Right lobe of liver (tissue), 6 donors: Measurements from ENCODE around the gene PDLIM5. TPM values are rescaled to one million over a fixed set of nuclear protein-coding genes. Genes with fewer than 3 reads are reported as not detected.

Source experiments
- ATAC-seq, 4 donors: fragments of 200-7000 bp; cut with Tn5 transposase; one replicate each; pipeline ENCODE4 v1.9.1; 2020; ENCODE audit warnings: mild to moderate bottlenecking in 4 of 4, moderate library complexity in 4 of 4
- DNase-seq, 3 donors: peaks; one replicate each; pipeline ENCODE4 v3.0.0-alpha.2; 2020
- H3K27ac ChIP-seq, 3 donors: fragments of 200-600 bp; one replicate each; pipeline ENCODE4 v1.8.0; 2022
- H3K27me3 ChIP-seq, 2 donors: fragments of 200-600 bp; one replicate each; pipeline ENCODE4 v1.8.0; 2022
- H3K36me3 ChIP-seq, 4 donors: fragments of 200-600 bp; sonication (generic) in 1 of 4; one replicate each; pipeline versions ENCODE4 v1.5.1 to v1.8.0; 2017 to 2022; ENCODE audit warnings: control low read depth in 1 of 4
- H3K4me1 ChIP-seq, 4 donors: fragments of 200-600 bp; sonication (generic) in 1 of 4; one replicate each; pipeline versions ENCODE4 v1.5.1 to v1.8.0; 2017 to 2022; ENCODE audit warnings: control low read depth in 1 of 4
- H3K4me3 ChIP-seq, 3 donors: fragments of 200-600 bp; one replicate each; pipeline ENCODE4 v1.8.0; 2022
- H3K9me3 ChIP-seq, 4 donors: fragments of 200-600 bp; sonication (generic) in 1 of 4; one replicate each; pipeline versions ENCODE4 v1.5.1 to v1.8.0; 2017 to 2022; ENCODE audit warnings: control low read depth in 1 of 4
- CTCF ChIP-seq, 4 donors: fragments of 200-600 bp in 3 of 4; fragments of 450-650 bp in 1 of 4; IDR thresholded peaks; one replicate each; pipeline versions ENCODE4 v1.5.1 to v1.8.0; 2016 to 2022; ENCODE audit warnings: antibody characterized with exemption in 4 of 4, mild to moderate bottlenecking in 2 of 4
- POLR2A ChIP-seq: fragments of 450-650 bp; IDR thresholded peaks from one replicate; pipeline ENCODE4 v1.6.1; 2017; ENCODE audit warnings: antibody characterized with exemption, mild to moderate bottlenecking
- WGBS: methylation state at CpG from one replicate; pipeline ENCODE4 v1.1.6; 2018; ENCODE audit warnings: low coverage, low lambda C conversion rate; ENCODE audit not compliant: insufficient coverage; ENCODE audit errors: missing lambda C conversion rate; 5-methylcytosine and 5-hydroxymethylcytosine counted together
- intact Hi-C, 2 donors: fragments of 100-400 bp; cut with DNase I; formaldehyde crosslinking; loops; one replicate each; pipeline versions ENCODE4 v1.11.2 to v1.14.1; 2022
- total RNA-seq, 6 experiments: library from RNA; depleted of rRNA in 2 of 6; stranded (reverse); fragments of >200 nt in 2 of 6; fragmentation: NEBNext Ultra II Directional in 3 of 6; extraction: Animal tissue kit (Norgen Biotek cat#: 25700) in 3 of 6; gene quantifications; one replicate each; pipeline versions ENCODE4 v1.1.0 to v1.2.4, GENCODE V29; 2016 to 2023
- donor health status: DM: no; HTN: yes; CAD: no.
- donor health status: DM: no; HTN: no; CAD: no.
- donor health status: DM: no; HTN: no; CAD: no.
- donor health status: DM: no; HTN: yes; CAD: no.
- donor health status: DM: no; HTN: yes; CAD: no.

Gene PDLIM5
- total RNA-seq, 6 experiments from 2014 or later: 71.9 to 135 (median 101) TPM

- intact Hi-C loops: no loop called here
- peak in 2 of 3 donors; percentile 60 to 62 for DNase-seq
These were observed 188.4 kb downstream of the PDLIM5 start for GRCh38 chr4:94640151-94640550.

GRCh38 chr4:94641702-94642560 is 190.2 kb downstream of the PDLIM5 start:
- TF ChIP-seq POLR2A (no peak), CTCF (IDR thresholded peaks at IDR 0.05) (no peak)
- WGBS: 86% methylated on average over 3 of the region's 3 CpGs
- peak in 1 of 4 donors; percentile 69 for ATAC-seq
- Histone ChIP-seq H3K9me3 (no peaks in the 10 kb centered on the region), H3K27ac (no peak overlapping the region), H3K4me3 (no peak overlapping the region), H3K27me3 (no peaks in the 10 kb centered on the region), H3K36me3 (peaks cover 0 to 14% (median 2%) of the 10 kb centered on the region in 4 donors), H3K4me1 (peaks cover 0 to 17% (median 0%) of the 10 kb centered on the region in 4 donors)
- intact Hi-C loops: no loop called here
- DNase-seq: no peak

More at GRCh38 chr4:94640151-94640550, 188.4 kb downstream of the PDLIM5 start:
- H3K27me3 ChIP-seq: no peaks in the 10 kb centered on the region
- peak in 3 of 4 donors; percentile 71 to 95 (median 87) for ATAC-seq
- peaks cover 0 to 17% (median 0%) of the 10 kb centered on the region in 4 donors for H3K4me1 ChIP-seq
- no peak overlapping the region for H3K4me3 ChIP-seq
- no peak overlapping the region for H3K27ac ChIP-seq
- no peaks in the 10 kb centered on the region for H3K9me3 ChIP-seq
- TF ChIP-seq POLR2A (no peak), CTCF (IDR thresholded peaks at IDR 0.05) (no peak)
- peaks cover 0 to 14% (median 0%) of the 10 kb centered on the region in 4 donors for H3K36me3 ChIP-seq
- 71% methylated on average over 4 of the region's 4 CpGs for WGBS

GRCh38 chr4:94642561-94642866 is 190.8 kb downstream of the PDLIM5 start:
- WGBS: 69% methylated on average over 2 of the region's 2 CpGs
- intact Hi-C loops: no loop called here

GRCh38 chr4:94648699-94649098 is 197.0 kb downstream of the PDLIM5 start:
- no peak for TF ChIP-seq POLR2A
- TF ChIP-seq CTCF (IDR thresholded peaks at IDR 0.05): no peak
- ATAC-seq: no peak
- H3K4me1 ChIP-seq: peaks cover 0 to 55% (median 13%) of the 10 kb centered on the region in 4 donors
- H3K4me3 ChIP-seq: no peak overlapping the region
- DNase-seq: no peak
- 89% methylated on average over 3 of the region's 7 CpGs for WGBS
- H3K9me3 ChIP-seq: no peaks in the 10 kb centered on the region
- peaks cover 0 to 4% (median 0%) of the 10 kb centered on the region in 4 donors for H3K36me3 ChIP-seq
- H3K27ac ChIP-seq: peak overlapping the region in 2 of 3 donors; percentile 56 to 78
- no peaks in the 10 kb centered on the region for H3K27me3 ChIP-seq
- intact Hi-C loops: no loop called here

More at GRCh38 chr4:94642561-94642866, 190.8 kb downstream of the PDLIM5 start:
- H3K4me1 ChIP-seq: peaks cover 0 to 23% (median 0%) of the 10 kb centered on the region in 4 donors
- no peak overlapping the region for H3K27ac ChIP-seq
- H3K27me3 ChIP-seq: no peaks in the 10 kb centered on the region
- no peaks in the 10 kb centered on the region for H3K9me3 ChIP-seq
- DNase-seq: no peak
- TF ChIP-seq CTCF (IDR thresholded peaks at IDR 0.05): no peak
- no peak for TF ChIP-seq POLR2A
- no peak for ATAC-seq
- H3K36me3 ChIP-seq: peaks cover 0 to 14% (median 2%) of the 10 kb centered on the region in 4 donors
- H3K4me3 ChIP-seq: no peak overlapping the region
